Sigmoid colon (tissue), 7 donors: ENCODE results near the gene UBE2S. TPM values are rescaled to one million over a fixed set of nuclear protein-coding genes. Genes with fewer than 3 reads are reported as not detected.

Experiments
- DNase-seq: peaks from one replicate; pipeline ENCODE4 v3.0.0-alpha.2; 2019
- H3K27ac ChIP-seq, 4 donors: fragments of 200-600 bp; sonication (generic); one replicate each; pipeline ENCODE4 v1.5.1; 2016 to 2019; ENCODE audit warnings: mild to moderate bottlenecking in 1 of 4
- H3K27me3 ChIP-seq, 3 donors: fragments of 200-600 bp; sonication (generic); one replicate each; pipeline ENCODE4 v1.5.1; 2019; ENCODE audit warnings: mild to moderate bottlenecking in 1 of 3
- H3K36me3 ChIP-seq, 4 donors: fragments of 200-600 bp; sonication (generic); one replicate each; pipeline ENCODE4 v1.5.1; 2016 to 2019
- H3K4me1 ChIP-seq, 4 donors: fragments of 200-600 bp; sonication (generic); one replicate each; pipeline ENCODE4 v1.5.1; 2017 to 2019
- H3K4me3 ChIP-seq, 4 donors: fragments of 200-600 bp; sonication (generic); one replicate each; pipeline ENCODE4 v1.5.1; 2017 to 2019; ENCODE audit warnings: mild to moderate bottlenecking in 2 of 4, moderate library complexity in 1 of 4
- H3K9me3 ChIP-seq, 4 donors: fragments of 200-600 bp in 3 of 4; sonication (generic) in 3 of 4; one replicate each; pipeline versions ENCODE4 v1.5.1 to v1.6.1; 2013 to 2019
- EP300 ChIP-seq, 4 donors: sonication (generic); formaldehyde crosslinking; IDR thresholded peaks; one replicate each; pipeline ENCODE4 v1.6.1; 2017; ENCODE audit warnings: antibody characterized with exemption in 4 of 4
- POLR2A ChIP-seq, 2 donors: fragments of 450-650 bp; IDR thresholded peaks; one replicate each; pipeline ENCODE4 v1.6.1; 2016; ENCODE audit warnings: antibody characterized with exemption in 2 of 2, mild to moderate bottlenecking in 2 of 2, moderate library complexity in 2 of 2
- POLR2AphosphoS5 ChIP-seq, 4 donors: sonication (generic); formaldehyde crosslinking; IDR thresholded peaks; one replicate each; pipeline ENCODE4 v1.6.1; 2017; ENCODE audit warnings: antibody characterized with exemption in 4 of 4
- WGBS, 2 donors: extraction: QIAGEN DNeasy Blood & Tissue Kit; methylation state at CpG; one replicate each; pipeline ENCODE4 v1.1.7; 2013; 5-methylcytosine and 5-hydroxymethylcytosine counted together
- intact Hi-C: fragments of 100-400 bp; cut with DNase I; formaldehyde crosslinking; loops from one replicate; pipeline ENCODE4 v1.15.1; 2023
- polyA plus RNA-seq, 3 donors: library from polyadenylated mRNA; stranded (reverse); fragments of 200-250 nt; gene quantifications; one replicate each; pipeline ENCODE4 v1.2.3, GENCODE V29; 2013
- total RNA-seq, 4 donors: library from RNA; depleted of rRNA; stranded (reverse); fragments of >200 nt; gene quantifications; one replicate each; pipeline ENCODE4 v1.1.0, GENCODE V29; 2016
- TF ChIP-seq, protein P1 (sequence below), 4 experiments: fragments of 450-650 bp in 3 of 4; fragments of 200-600 bp in 1 of 4; IDR thresholded peaks; one replicate each; pipeline ENCODE4 v1.5.1; 2016 to 2019; ENCODE audit warnings: antibody characterized with exemption in 4 of 4, mild to moderate bottlenecking in 3 of 4, moderate library complexity in 2 of 4
- donor health status: healthy with polysubstance abuse.
- donor health status: Bipolar disorder and iron deficiency.
- donor health status: healthy.

Gene UBE2S
- total and polyA plus RNA-seq, 7 donors = 6.6 to 32.6 (median 16.2) TPM

GRCh38 chr19:55379174-55379573 lies 28.4 kb downstream of the UBE2S start:
- H3K9me3 ChIP-seq = no peaks in the 10 kb centered on the region
- peaks cover 20 to 40% (median 29%) of the 10 kb centered on the region in 3 donors for H3K27me3 ChIP-seq
- no peaks in the 10 kb centered on the region for H3K36me3 ChIP-seq
- 69 to 73% methylated on average over 11 of the region's 11 CpGs for WGBS, 2 donors
- TF ChIP-seq EP300 (IDR thresholded peaks at IDR 0.05) = no peak
- TF ChIP-seq, protein P1, sequence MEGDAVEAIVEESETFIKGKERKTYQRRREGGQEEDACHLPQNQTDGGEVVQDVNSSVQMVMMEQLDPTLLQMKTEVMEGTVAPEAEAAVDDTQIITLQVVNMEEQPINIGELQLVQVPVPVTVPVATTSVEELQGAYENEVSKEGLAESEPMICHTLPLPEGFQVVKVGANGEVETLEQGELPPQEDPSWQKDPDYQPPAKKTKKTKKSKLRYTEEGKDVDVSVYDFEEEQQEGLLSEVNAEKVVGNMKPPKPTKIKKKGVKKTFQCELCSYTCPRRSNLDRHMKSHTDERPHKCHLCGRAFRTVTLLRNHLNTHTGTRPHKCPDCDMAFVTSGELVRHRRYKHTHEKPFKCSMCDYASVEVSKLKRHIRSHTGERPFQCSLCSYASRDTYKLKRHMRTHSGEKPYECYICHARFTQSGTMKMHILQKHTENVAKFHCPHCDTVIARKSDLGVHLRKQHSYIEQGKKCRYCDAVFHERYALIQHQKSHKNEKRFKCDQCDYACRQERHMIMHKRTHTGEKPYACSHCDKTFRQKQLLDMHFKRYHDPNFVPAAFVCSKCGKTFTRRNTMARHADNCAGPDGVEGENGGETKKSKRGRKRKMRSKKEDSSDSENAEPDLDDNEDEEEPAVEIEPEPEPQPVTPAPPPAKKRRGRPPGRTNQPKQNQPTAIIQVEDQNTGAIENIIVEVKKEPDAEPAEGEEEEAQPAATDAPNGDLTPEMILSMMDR (IDR thresholded peaks at IDR 0.05) = no peak
- TF ChIP-seq POLR2AphosphoS5 (IDR thresholded peaks at IDR 0.05) = no peak
- no peak overlapping the region for H3K4me3 ChIP-seq
- no peak overlapping the region for H3K27ac ChIP-seq
- no peak for DNase-seq
- intact Hi-C loops = no loop called here
- peaks cover 0 to 16% (median 12%) of the 10 kb centered on the region in 4 donors for H3K4me1 ChIP-seq

DNA sequence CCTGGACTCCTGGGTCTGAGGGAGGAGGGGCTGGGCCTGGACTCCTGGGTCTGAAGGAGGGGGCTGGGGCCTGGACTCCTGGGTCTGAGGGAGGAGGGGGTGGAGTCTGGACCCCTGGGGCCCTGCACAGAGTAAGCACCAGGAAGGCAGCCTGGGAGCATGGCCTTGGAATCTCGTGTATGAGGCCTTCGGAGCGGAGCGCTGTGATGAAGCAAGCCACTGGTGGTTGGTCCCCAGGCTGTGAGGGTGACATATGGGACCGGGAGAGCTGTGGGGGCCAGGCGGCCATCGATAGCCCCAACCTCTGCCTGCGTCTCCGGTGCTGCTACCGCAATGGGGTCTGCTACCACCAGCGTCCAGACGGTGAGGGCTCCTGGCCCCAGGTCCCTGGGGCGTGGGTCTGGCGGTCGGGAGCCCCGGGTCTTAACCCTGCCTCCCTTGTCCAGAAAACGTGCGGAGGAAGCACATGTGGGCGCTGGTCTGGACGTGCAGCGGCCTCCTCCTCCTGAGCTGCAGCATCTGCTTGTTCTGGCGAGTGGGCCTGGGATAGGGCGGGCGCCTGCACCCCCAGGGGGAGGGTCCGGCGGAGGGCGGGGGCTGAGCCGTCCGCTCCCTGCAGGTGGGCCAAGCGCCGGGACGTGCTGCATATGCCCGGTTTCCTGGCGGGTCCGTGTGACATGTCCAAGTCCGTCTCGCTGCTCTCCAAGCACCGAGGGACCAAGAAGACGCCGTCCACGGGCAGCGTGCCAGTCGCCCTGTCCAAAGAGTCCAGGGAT lies 30.0 kb downstream of the UBE2S start:
- Histone ChIP-seq H3K4me1 (peaks cover 0 to 13% (median 7%) of the 10 kb centered on the region in 4 donors), H3K4me3 (no peak overlapping the region), H3K9me3 (no peaks in the 10 kb centered on the region), H3K27me3 (peaks cover 33 to 56% (median 45%) of the 10 kb centered on the region in 3 donors), H3K36me3 (no peaks in the 10 kb centered on the region), H3K27ac (no peak overlapping the region)
- WGBS, 2 donors = 50 to 75% methylated on average over 43 of the region's 43 CpGs
- intact Hi-C loops = no loop called here
- DNase-seq = no peak
- TF ChIP-seq POLR2A (IDR thresholded peaks at IDR 0.05) (no peak), EP300 (IDR thresholded peaks at IDR 0.05) (no peak)

- intact Hi-C loops = no loop called here
- 23 to 53% methylated on average over 21 of the region's 21 CpGs for WGBS, 2 donors
Observed at GRCh38 chr19:55376241-55376933, 31.2 kb downstream of the UBE2S start, which contains the start of gene TMEM190. Gene TMEM190, plus strand, starts transcription at chr19:55376826. Its CDS starts 28 bp downstream, at chr19:55376854.

GRCh38 chr19:55373993-55374757 lies 33.4 kb downstream of the UBE2S start:
- peaks cover 57 to 90% (median 77%) of the 10 kb centered on the region in 3 donors for H3K27me3 ChIP-seq
- H3K27ac ChIP-seq = no peak overlapping the region
- no peaks in the 10 kb centered on the region for H3K9me3 ChIP-seq
- intact Hi-C loops = no loop called here
- DNase-seq = no peak
- TF ChIP-seq POLR2AphosphoS5 (IDR thresholded peaks at IDR 0.05) (no peak), EP300 (IDR thresholded peaks at IDR 0.05) (no peak), POLR2A (IDR thresholded peaks at IDR 0.05) (no peak)
- TF ChIP-seq, protein P1 (IDR thresholded peaks at IDR 0.05) = no peak
- H3K36me3 ChIP-seq = no peaks in the 10 kb centered on the region
- 6 to 19% methylated on average over 31 of the region's 31 CpGs for WGBS, 2 donors
- no peak overlapping the region for H3K4me3 ChIP-seq
- H3K4me1 ChIP-seq = peaks cover 0 to 24% (median 20%) of the 10 kb centered on the region in 4 donors

More at GRCh38 chr19:55376241-55376933, 31.2 kb downstream of the UBE2S start, which contains the start of gene TMEM190:
- TF ChIP-seq, protein P1 (IDR thresholded peaks at IDR 0.05) = no peak
- TF ChIP-seq EP300 (IDR thresholded peaks at IDR 0.05) = no peak
- TF ChIP-seq POLR2A (IDR thresholded peaks at IDR 0.05) = no peak
- TF ChIP-seq POLR2AphosphoS5 (IDR thresholded peaks at IDR 0.05) = no peak
- Histone ChIP-seq H3K4me1 (peaks cover 0 to 13% (median 7%) of the 10 kb centered on the region in 4 donors), H3K4me3 (no peak within 1 kb of the TSS), H3K9me3 (no peaks in the 10 kb centered on the region), H3K27ac (no peak within 1 kb of the TSS), H3K27me3 (peaks cover 41 to 68% (median 57%) of the 10 kb centered on the region in 3 donors), H3K36me3 (no peaks in the 10 kb centered on the region)
- no peak for DNase-seq
